GM18507 (cell line): ENCODE measurements around the gene SPTSSA.
"Not testable (repeated sequence)": the region's sequence is repeated elsewhere in the genome, so short reads cannot be mapped to it uniquely, and the experiment has no call there.

Experiments used
- DNase-seq: peaks from one replicate; pipeline ENCODE4 v3.0.0; 2011; ENCODE audit warnings: low read depth; ENCODE audit not compliant: insufficient read length; ENCODE audit errors: extremely low spot score
- FAIRE-seq: peaks from 2 replicates; lab custom pipeline; 2011; peaks lifted over from hg19 to GRCh38; lab: Jason Lieb, UNC

SPTSSA gene

GRCh38 chr14:34436960-34437728 lies 24.9 kb downstream of the SPTSSA start:
- FAIRE-seq (no peak), DNase-seq (no peak)

GRCh38 chr14:34436118-34436905 lies 25.7 kb downstream of the SPTSSA start:
- no peak for DNase-seq

GRCh38 chr14:34433957-34434356 lies 28.1 kb downstream of the SPTSSA start:
- DNase-seq (no peak), FAIRE-seq (no peak)

More at GRCh38 chr14:34436118-34436905, 25.7 kb downstream of the SPTSSA start:
- no peak for FAIRE-seq

GRCh38 chr14:34428102-34428466 lies 34.0 kb downstream of the SPTSSA start:
- FAIRE-seq, DNase-seq: not testable (repeated sequence)

GRCh38 chr14:34426313-34427295 lies 35.4 kb downstream of the SPTSSA start:
- no peak for FAIRE-seq
- no peak for DNase-seq

- no peak for FAIRE-seq
Observed at GRCh38 chr14:34425095-34425851, 36.8 kb downstream of the SPTSSA start.

GRCh38 chr14:34424488-34424887 lies 37.6 kb downstream of the SPTSSA start:
- no peak for DNase-seq
- FAIRE-seq = no peak

More at GRCh38 chr14:34425095-34425851, 36.8 kb downstream of the SPTSSA start:
- no peak for DNase-seq

- FAIRE-seq (no peak), DNase-seq (no peak)
Observed at GRCh38 chr14:34423445-34423844, 38.6 kb downstream of the SPTSSA start.

- FAIRE-seq (no peak), DNase-seq (no peak)
Observed at GRCh38 chr14:34420547-34421150, 41.4 kb downstream of the SPTSSA start.

GRCh38 chr14:34409721-34410120 lies 52.3 kb downstream of the SPTSSA start:
- no peak for FAIRE-seq

GRCh38 chr14:34407951-34408350 lies 54.1 kb downstream of the SPTSSA start:
- DNase-seq (no peak), FAIRE-seq (no peak)

More at GRCh38 chr14:34409721-34410120, 52.3 kb downstream of the SPTSSA start:
- no peak for DNase-seq

GRCh38 chr14:34404416-34404815 lies 57.6 kb downstream of the SPTSSA start:
- FAIRE-seq = no peak
- no peak for DNase-seq

- no peak for DNase-seq
Observed at GRCh38 chr14:34403646-34404045, 58.4 kb downstream of the SPTSSA start.

GRCh38 chr14:34398024-34398423 lies 64.0 kb downstream of the SPTSSA start:
- DNase-seq (no peak), FAIRE-seq (no peak)

More at GRCh38 chr14:34403646-34404045, 58.4 kb downstream of the SPTSSA start:
- FAIRE-seq = no peak

- FAIRE-seq (no peak), DNase-seq (no peak)
Observed at GRCh38 chr14:34387974-34388516, 74.0 kb downstream of the SPTSSA start.

GRCh38 chr14:34386865-34387485 lies 75.1 kb downstream of the SPTSSA start:
- FAIRE-seq = no peak
- DNase-seq = no peak

- not testable (repeated sequence) for DNase-seq, FAIRE-seq
Observed at GRCh38 chr14:34385881-34386280, 76.2 kb downstream of the SPTSSA start.

- no peak for FAIRE-seq
- DNase-seq = no peak
Observed at GRCh38 chr14:34383839-34384238, 78.2 kb downstream of the SPTSSA start.
